Measurements from ENCODE around the gene BTBD16. TPM values are rescaled to one million over a fixed set of nuclear protein-coding genes. Genes with fewer than 3 reads are reported as not detected.

The BTBD16 gene
- total and polyA plus RNA-seq, 2 of the 13 experiments (the other 11 are each of a cell fraction or from before 2014, with no cell fraction given): 5.0 to 11.9 TPM

DNA sequence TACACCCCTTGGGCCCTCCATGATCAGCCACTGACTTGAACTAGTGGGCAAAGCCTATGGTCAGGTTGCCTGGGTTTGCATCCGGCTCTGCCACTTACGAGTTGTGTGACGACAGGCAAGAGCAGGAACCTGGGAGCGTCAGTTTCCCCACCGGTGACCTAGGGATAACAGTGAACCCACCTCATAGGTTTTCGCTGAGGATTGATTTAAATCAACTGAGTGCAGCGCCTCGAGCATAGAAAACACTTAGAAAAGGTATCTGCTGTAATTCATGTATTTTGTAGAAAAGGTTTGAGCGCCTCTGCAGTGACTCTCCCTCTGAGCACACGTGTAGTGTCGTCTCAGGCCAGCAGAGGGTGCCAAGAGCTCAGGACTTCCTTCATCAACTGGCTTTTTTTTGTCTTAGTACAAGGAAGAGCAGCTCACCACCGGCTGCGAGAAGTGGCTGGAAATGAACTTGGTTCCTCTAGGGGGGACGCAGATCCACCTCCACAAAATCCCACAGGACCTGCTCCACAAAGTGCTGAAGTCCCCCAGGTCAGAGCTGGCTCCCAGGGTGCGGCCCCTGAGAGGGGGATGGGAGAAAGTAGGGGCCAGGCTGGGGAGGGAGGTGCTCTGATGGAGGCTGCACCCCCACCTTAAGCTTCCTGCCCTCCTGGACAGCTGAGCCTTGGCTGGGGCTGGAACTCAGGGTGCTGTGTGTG lies 27.7 kb downstream of the BTBD16 start (continued):
- TF ChIP-seq ZNF646 (CRISPR knock-in tag; IDR thresholded peaks at IDR 0.05): no peak
- TF ChIP-seq FOSL1 (CRISPR knock-in tag; IDR thresholded peaks at IDR 0.05; ENCODE audit: borderline replicate concordance): no peak
- TF ChIP-seq ZNF549 (CRISPR knock-in tag; IDR thresholded peaks at IDR 0.05): no peak
- TF ChIP-seq CCAR2 (optimal IDR thresholded peaks at IDR 0.05; ENCODE audit: low read depth, low read length): no peak
- no peak for TF ChIP-seq ATF7 (IDR thresholded peaks at IDR 0.05)
- no peak for TF ChIP-seq ATF7 (CRISPR knock-in tag; IDR thresholded peaks at IDR 0.05)
- no peak for TF ChIP-seq NPAS2 (CRISPR knock-in tag; IDR thresholded peaks at IDR 0.05; ENCODE audit: borderline replicate concordance)
- 0 out of 2 replicates have a peak, but pooled peaks have one; percentile 47 for TF ChIP-seq PHF21A (CRISPR knock-in tag; IDR thresholded peaks at IDR 0.05)
- no peak for TF ChIP-seq KLF11 (CRISPR knock-in tag; IDR thresholded peaks at IDR 0.05)
- no peak for TF ChIP-seq TP53 (CRISPR knock-in tag; conservative IDR thresholded peaks at IDR 0.05)
- no peak; the same call in 1 of the 2 replicates for TF ChIP-seq ZNF788 (CRISPR knock-in tag; IDR thresholded peaks at IDR 0.05; ENCODE audit: borderline replicate concordance)
- no peak for TF ChIP-seq RFX3 (CRISPR knock-in tag; IDR thresholded peaks at IDR 0.05)
- TF ChIP-seq ELK4 (CRISPR knock-in tag; IDR thresholded peaks at IDR 0.05; ENCODE audit: borderline replicate concordance): no peak
- no peak for TF ChIP-seq KAT7 (CRISPR knock-in tag; IDR thresholded peaks at IDR 0.05; ENCODE audit: borderline replicate concordance)
- TF ChIP-seq NFYC (CRISPR knock-in tag; IDR thresholded peaks at IDR 0.05): no peak
- peak; percentile 96 for TF ChIP-seq ZNF362 (CRISPR knock-in tag; IDR thresholded peaks at IDR 0.05; ENCODE audit: borderline replicate concordance)
- TF ChIP-seq DMAP1 (CRISPR knock-in tag; IDR thresholded peaks at IDR 0.05): no peak
- no peak for TF ChIP-seq ZFP62 (CRISPR knock-in tag; IDR thresholded peaks at IDR 0.05)
- TF ChIP-seq TAF15 (IDR thresholded peaks at IDR 0.05; ENCODE audit: low read depth, low read length, poor library complexity, severe bottlenecking): no peak
- TF ChIP-seq ZNF790 (CRISPR knock-in tag; IDR thresholded peaks at IDR 0.05; ENCODE audit: borderline replicate concordance): no peak
- no peak for TF ChIP-seq SP5 (CRISPR knock-in tag; IDR thresholded peaks at IDR 0.05; ENCODE audit: borderline replicate concordance, low read depth)

Measured in HepG2 (cell line).